Retinal pigment epithelial cell (primary cell): ENCODE results near the gene CYREN.

Source experiments
- DNase-seq: peaks from one replicate; pipeline ENCODE4 v3.0.0-alpha.2; 2010; ENCODE audit warnings: low read depth
- H3K4me3 ChIP-seq: 2 replicates; pipeline ENCODE4 v1.5.1; 2011; ENCODE audit warnings: mild to moderate bottlenecking, low read length, control low read depth, moderate library complexity
- CTCF ChIP-seq: conservative IDR thresholded peaks from 2 replicates; pipeline ENCODE4 v1.5.1; 2011; ENCODE audit warnings: low read depth, low read length, control low read depth, inconsistent platforms

CYREN gene

GRCh38 chr7:135158874-135159273 lies 11.6 kb downstream of the CYREN start:
- no peak for TF ChIP-seq CTCF
- DNase-seq: no peak
- no peak overlapping the region for H3K4me3 ChIP-seq

GRCh38 chr7:135158141-135158655 lies 12.3 kb downstream of the CYREN start:
- no peak for TF ChIP-seq CTCF
- no peak overlapping the region for H3K4me3 ChIP-seq
- DNase-seq: no peak

GRCh38 chr7:135156290-135156689 lies 14.2 kb downstream of the CYREN start:
- TF ChIP-seq CTCF: no peak
- DNase-seq: no peak
- no peak overlapping the region for H3K4me3 ChIP-seq

GRCh38 chr7:135154734-135155133 lies 15.8 kb downstream of the CYREN start:
- no peak for DNase-seq
- TF ChIP-seq CTCF: no peak
- H3K4me3 ChIP-seq: no peak overlapping the region

- no peak for DNase-seq
- no peak overlapping the region for H3K4me3 ChIP-seq
- TF ChIP-seq CTCF: no peak
Observed at GRCh38 chr7:135152442-135152841, 18.1 kb downstream of the CYREN start.

- TF ChIP-seq CTCF: no peak
- DNase-seq: no peak
Observed at GRCh38 chr7:135151533-135151932, 19.0 kb downstream of the CYREN start.

GRCh38 chr7:135151132-135151531 lies 19.4 kb downstream of the CYREN start:
- no peak for TF ChIP-seq CTCF
- no peak for DNase-seq
- H3K4me3 ChIP-seq: no peak overlapping the region

More at GRCh38 chr7:135151533-135151932, 19.0 kb downstream of the CYREN start:
- H3K4me3 ChIP-seq: no peak overlapping the region
